SJSA1 (cell line): Measurements from ENCODE around the gene USPL1. TPM values are rescaled to one million over a fixed set of nuclear protein-coding genes. Genes with fewer than 3 reads are reported as not detected.

Experiments used
- DNase-seq, 2 experiments: peaks; one replicate each; pipeline ENCODE4 v3.0.0-alpha.2; 2015 to 2020; ENCODE audit warnings: low spot score in 2 of 2, low read depth in 1 of 2
- H3K27ac ChIP-seq: fragments of 250-450 bp; sonication (Bioruptor Pico); 2 replicates; pipeline ENCODE4 v1.5.1; 2020; ENCODE audit warnings: mild to moderate bottlenecking, moderate library complexity
- H3K27me3 ChIP-seq: fragments of 250-450 bp; sonication (Bioruptor Pico); replicated peaks from 2 replicates; pipeline ENCODE4 v1.5.1; 2020; ENCODE audit warnings: mild to moderate bottlenecking, moderate library complexity
- H3K36me3 ChIP-seq: fragments of 250-450 bp; sonication (Bioruptor Pico); 2 replicates; pipeline ENCODE4 v1.5.1; 2020; ENCODE audit warnings: mild to moderate bottlenecking
- H3K4me1 ChIP-seq: fragments of 250-450 bp; sonication (Bioruptor Pico); replicated peaks from 2 replicates; pipeline ENCODE4 v1.6.1; 2021; ENCODE audit warnings: mild to moderate bottlenecking
- H3K4me3 ChIP-seq: fragments of 250-450 bp; sonication (Bioruptor Pico); 2 replicates; pipeline ENCODE4 v1.5.1; 2020; ENCODE audit warnings: mild to moderate bottlenecking
- H3K9me3 ChIP-seq: fragments of 250-450 bp; sonication (Bioruptor Pico); replicated peaks from 2 replicates; pipeline ENCODE4 v1.5.1; 2020; ENCODE audit warnings: mild to moderate bottlenecking
- total RNA-seq: library from RNA; depleted of rRNA; stranded (reverse); fragments of >200 nt; shearing (Covaris generic); gene quantifications from 2 replicates; pipeline ENCODE4 v1.2.3, GENCODE V29; 2014; rRNA removed

Gene USPL1
- total RNA-seq, result 8.0 and 16.3 TPM in 2 replicates

DNA sequence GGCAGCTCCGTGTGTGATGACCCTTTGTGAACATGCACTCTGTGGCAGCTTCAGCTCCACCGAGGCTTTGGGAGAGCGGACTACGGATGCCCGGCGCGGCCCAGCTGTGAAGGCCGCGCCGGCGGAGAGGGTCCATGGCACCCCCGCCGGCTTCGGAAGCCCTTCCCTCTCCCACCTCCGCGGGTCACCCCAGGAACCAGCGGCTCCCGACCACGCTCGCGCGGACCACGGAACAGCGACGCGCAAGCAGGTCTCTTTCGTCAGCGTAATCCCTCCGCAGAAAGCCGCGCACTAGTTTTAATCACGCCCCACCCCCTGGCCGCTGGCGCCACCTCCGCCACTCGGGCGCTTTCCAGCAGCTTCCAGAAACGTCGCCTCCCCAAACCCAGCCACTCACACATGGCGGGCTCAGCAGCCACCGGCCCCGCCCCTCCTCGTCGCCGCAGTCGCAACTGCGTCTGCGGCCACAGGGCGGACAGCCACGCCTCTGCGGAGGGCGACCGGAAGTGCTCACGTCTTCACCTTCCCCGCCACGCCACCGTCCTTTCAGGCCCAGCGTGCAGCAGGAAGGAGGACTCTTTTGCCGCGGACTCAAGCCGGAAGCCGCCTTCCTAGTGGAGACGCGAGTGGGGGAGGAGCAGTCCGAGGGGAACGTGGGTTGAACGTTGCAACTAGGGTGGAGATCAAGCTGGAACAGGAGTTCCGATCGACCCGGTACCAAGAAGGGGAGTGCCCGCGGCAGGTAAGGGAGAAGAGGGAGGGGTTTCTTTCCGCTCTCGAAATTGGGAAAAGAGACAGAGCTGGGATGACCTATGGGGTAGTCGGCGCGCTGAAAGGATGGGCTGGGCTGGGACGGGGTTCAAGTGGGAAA, at the start of gene USPL1:
TSS of gene USPL1 (plus strand) at position 606 of the 871 bp plus-strand sequence. CDS start 3,221 bp downstream, outside the sequence.
- Histone ChIP-seq H3K9me3 (no peaks in the 10 kb centered on the region), H3K4me1 (0 out of 2 replicates have a peak, but pooled peaks cover 3% of the 10 kb centered on the region), H3K27me3 (no peaks in the 10 kb centered on the region), H3K27ac (peak within 1 kb of the TSS; percentile 90), H3K4me3 (peak within 1 kb of the TSS; percentile 61), H3K36me3 (peaks cover 4% of the 10 kb centered on the region)
- DNase-seq, result peak; percentile 97 to 98

DNA sequence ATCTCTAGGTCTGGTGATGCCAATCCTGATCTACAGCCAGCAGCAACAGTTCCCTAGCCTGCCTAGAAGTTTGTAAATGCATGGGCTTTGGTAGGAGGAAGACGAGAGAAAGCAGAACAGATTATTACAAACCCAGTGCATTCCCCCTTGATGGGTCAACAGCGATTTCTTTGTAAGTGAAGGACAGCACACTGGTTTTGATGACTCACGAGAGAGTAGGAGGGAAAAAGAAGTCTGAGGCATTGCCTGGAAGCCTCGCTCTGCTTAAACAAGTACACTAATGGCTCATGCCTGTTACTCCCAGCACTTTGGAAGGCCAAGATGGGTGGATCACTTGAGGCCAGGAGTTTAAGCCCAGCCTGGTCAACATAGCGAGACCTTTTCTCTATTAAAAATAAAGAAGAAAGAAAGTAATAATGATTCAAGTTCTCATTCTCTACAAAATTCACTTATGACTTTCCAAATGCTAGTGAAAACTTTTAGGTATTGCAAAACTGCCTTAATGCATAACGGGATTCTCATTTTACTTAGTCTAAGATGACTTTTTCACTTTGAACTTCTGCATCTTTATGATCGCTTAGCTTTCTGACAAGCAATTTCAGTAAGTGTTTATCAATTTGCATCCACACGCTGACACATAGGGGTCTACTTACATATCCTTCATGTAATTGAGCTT, 47.7 kb upstream of the USPL1 start:
- H3K27me3 ChIP-seq, result no peaks in the 10 kb centered on the region
- no peak overlapping the region for H3K4me3 ChIP-seq
- H3K27ac ChIP-seq, result peak overlapping the region; percentile 69
- DNase-seq, result peak; percentile 73 to 78
- H3K36me3 ChIP-seq, result no peaks in the 10 kb centered on the region
- H3K9me3 ChIP-seq, result no peaks in the 10 kb centered on the region
- peaks cover 27% of the 10 kb centered on the region for H3K4me1 ChIP-seq

DNA sequence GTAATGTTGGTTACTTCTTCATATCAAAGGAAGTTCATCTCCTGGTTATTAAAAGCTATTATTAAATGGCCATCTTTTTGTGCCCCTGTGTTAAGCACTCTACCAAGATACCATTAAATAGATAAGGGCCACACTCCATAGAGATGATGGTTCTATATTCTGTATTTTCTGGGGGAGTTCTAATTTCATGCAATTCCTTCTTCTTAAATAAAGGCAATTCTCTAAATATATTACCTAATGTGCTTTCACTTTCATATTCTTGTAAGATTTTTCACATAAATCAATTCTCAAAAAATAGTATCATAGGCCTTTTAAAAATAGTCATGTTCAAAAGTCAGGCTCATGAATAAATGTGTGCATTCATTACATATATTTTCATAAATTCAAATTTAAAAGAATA, 47.0 kb upstream of the USPL1 start:
- H3K4me3 ChIP-seq, result no peak overlapping the region
- peak overlapping the region; percentile 69 for H3K27ac ChIP-seq
- H3K27me3 ChIP-seq, result no peaks in the 10 kb centered on the region
- no peaks in the 10 kb centered on the region for H3K36me3 ChIP-seq
- no peaks in the 10 kb centered on the region for H3K9me3 ChIP-seq
- peaks cover 27% of the 10 kb centered on the region for H3K4me1 ChIP-seq
- no peak for DNase-seq

DNA sequence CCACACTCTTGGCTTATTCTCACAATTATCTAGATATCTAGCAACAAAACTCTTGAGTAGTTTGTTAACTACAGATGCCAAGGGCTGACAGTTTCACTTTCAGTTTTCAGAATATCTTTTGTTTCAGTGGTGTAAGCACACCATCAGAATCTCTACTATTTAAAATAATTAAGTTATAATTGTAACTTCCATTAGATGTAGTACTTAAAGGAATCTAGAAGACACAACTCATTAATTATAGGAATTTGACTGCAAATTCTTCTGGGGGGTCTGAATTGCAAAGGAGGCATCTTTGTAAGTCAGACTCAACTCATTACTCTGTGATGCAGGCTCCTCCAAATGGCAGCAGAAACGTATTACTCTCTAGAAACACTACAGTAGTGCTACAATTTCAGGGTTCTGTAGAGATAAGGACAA, 44.9 kb upstream of the USPL1 start:
- Histone ChIP-seq H3K27me3 (no peaks in the 10 kb centered on the region), H3K36me3 (no peaks in the 10 kb centered on the region), H3K4me3 (peak overlapping the region; percentile 24), H3K27ac (peak overlapping the region; percentile 85), H3K9me3 (no peaks in the 10 kb centered on the region), H3K4me1 (peaks cover 42% of the 10 kb centered on the region)
- DNase-seq, result peak in 1 of 2 experiments; percentile 66

DNA sequence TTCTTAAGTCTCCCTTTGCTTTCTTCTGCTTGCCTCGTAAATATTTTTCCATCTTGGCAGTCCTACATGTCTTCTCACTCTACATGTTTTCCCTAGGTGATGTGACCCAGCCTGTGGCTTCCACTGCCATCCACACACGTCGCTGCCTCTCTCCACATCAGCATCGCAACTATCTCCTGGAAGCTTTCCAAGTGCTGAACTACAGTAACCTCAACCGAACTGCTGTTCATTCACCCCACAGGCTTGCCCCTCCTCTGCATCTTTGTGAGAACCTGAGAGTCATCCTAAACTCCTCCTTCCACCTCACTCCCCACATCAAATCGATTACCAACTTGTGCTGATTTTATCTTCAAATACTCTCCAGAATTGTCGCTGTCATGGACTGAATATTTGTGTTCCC, 41.2 kb upstream of the USPL1 start:
- peaks cover 23% of the 10 kb centered on the region for H3K4me1 ChIP-seq
- no peaks in the 10 kb centered on the region for H3K36me3 ChIP-seq
- no peaks in the 10 kb centered on the region for H3K9me3 ChIP-seq
- DNase-seq, result peak in 1 of 2 experiments; percentile 11
- no peak overlapping the region for H3K27ac ChIP-seq
- H3K27me3 ChIP-seq, result no peaks in the 10 kb centered on the region
- no peak overlapping the region for H3K4me3 ChIP-seq

DNA sequence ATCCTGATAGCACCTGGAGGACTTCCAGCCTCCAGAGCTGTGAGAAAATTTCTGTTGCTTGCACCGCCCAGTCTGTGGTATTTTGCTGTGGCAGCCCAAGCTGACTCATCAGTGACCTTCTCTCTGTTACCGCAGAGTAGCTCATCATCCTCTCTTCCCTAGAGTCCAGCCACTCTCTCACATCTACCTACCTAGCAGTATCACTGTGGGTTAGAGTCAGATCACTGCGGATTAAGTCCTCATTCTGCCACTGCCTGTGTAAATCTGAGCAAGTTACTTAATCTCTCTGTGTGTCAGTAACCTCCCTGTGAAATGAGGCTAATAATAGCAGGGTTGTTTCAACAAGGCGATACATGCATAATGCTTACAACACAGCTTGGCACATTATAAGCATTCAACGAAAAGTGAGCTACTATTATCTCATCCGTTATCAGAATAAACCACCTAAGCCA, 40.3 kb upstream of the USPL1 start:
- Histone ChIP-seq H3K27ac (no peak overlapping the region), H3K27me3 (no peaks in the 10 kb centered on the region), H3K4me1 (peaks cover 17% of the 10 kb centered on the region), H3K9me3 (no peaks in the 10 kb centered on the region), H3K36me3 (no peaks in the 10 kb centered on the region), H3K4me3 (no peak overlapping the region)
- DNase-seq, result peak; percentile 59 to 70

DNA sequence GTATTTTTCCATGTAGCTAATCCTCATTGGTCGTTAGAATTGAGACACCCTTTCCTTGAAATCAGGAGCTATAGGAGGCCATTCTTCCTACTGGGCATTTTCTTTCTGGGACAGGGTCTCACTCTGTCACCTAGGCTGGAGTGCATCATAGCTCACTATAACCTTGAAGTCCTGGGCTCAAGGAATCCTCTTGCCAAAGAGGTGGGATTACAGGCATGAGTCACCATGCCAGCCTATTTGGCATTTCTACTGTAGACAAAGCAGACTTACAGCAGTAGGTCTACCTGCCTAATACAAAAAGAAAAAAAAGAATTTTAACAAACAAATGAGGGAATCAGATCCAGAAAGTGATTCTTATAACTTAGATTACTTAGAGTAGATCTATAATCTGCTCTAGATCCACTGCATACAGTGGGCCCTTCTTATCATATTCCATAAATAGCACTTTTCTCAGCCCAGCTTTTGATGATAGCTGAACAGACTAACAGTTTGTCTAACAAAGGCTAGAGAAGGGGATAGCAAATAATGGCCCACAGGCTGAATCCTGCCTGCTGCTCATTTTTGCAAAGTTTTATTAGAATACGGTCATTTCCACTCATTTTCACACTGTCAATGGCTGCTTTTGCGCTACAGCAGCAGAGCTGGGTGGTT, 36.7 kb upstream of the USPL1 start:
- Histone ChIP-seq H3K27ac (no peak overlapping the region), H3K4me3 (no peak overlapping the region), H3K36me3 (no peaks in the 10 kb centered on the region), H3K9me3 (no peaks in the 10 kb centered on the region), H3K27me3 (no peaks in the 10 kb centered on the region), H3K4me1 (peaks cover 25% of the 10 kb centered on the region)
- DNase-seq, result no peak

DNA sequence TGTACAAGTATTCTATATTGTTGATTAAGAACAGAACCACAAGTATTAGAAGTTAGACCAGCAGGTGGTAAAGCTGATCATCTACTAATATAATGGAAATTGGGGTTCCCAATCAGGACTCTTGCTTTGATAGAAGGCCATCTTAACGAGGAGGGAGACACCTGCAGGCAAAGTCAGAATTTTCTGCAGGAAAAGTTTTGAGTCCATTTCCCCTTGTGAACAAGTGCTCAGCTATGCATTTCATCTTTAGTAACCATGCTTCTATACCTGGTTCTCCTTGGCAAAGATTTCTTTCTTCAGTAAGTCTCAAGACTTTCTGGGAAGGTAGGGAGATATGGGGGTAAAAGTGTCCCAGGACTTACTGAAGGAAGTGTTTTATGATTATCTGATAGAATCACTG, 36.1 kb upstream of the USPL1 start:
- Histone ChIP-seq H3K4me1 (peaks cover 28% of the 10 kb centered on the region), H3K9me3 (no peaks in the 10 kb centered on the region), H3K36me3 (no peaks in the 10 kb centered on the region), H3K4me3 (no peak overlapping the region), H3K27ac (no peak overlapping the region), H3K27me3 (no peaks in the 10 kb centered on the region)
- DNase-seq, result no peak

DNA sequence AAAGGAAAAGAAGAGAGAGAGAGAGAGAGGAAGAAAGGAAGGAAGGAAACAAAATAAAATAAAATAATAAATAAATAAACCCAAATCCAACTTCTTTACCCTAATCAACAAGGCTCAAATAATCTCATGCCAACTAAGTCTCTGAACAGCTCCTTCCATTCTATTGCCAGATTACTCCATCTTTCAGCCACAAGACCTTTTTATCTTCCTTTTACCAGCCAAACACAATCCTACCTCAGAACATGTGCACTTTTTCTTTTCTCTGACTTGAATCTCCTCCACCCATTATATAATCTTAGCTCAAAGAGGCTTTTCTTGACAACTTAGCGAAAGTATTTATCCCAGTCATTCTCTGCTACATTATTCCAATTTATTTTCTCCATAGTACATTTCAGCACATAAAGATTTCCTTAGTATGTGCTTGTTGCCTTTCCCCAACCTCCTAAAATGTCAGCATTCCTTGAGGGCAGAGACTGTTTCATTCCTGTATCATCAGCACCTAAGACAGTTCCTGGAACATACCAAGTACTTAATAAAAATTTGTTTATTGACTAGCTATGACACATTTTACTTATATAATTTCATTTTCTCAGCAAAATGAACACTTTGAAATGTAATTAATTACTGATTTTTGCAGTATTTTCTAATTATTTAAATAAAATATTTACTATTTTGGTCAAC, 33.5 kb upstream of the USPL1 start:
- no peak for DNase-seq
- Histone ChIP-seq H3K27ac (no peak overlapping the region), H3K4me1 (peaks cover 16% of the 10 kb centered on the region), H3K9me3 (no peaks in the 10 kb centered on the region), H3K4me3 (no peak overlapping the region), H3K36me3 (no peaks in the 10 kb centered on the region), H3K27me3 (no peaks in the 10 kb centered on the region)

DNA sequence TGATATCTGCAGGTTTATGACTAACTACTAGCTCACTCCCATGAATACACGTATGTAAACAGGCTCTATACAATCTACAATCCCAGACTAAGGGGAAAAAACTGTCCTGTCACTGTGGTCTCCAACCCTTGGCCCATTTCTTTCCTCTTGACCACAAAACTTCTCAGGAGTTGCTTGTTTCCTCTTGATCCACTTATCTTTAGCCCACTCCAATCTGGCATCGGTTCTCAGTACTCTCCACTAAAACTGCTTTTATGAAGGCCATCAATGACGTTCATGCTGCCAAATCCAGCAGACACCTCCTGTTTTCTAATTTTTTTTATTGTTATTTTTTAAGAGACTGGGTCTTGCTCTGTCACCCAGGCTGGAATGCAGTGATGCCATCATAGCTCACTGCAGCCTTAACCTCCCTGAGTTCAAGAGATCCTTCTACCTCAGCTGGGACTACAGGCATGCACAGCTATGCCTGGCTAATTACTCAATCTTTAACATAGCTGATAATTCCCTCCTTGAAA, 31.9 kb upstream of the USPL1 start:
- peak overlapping the region; percentile 97 for H3K27ac ChIP-seq
- peak; percentile 56 to 79 for DNase-seq
- peaks cover 16% of the 10 kb centered on the region for H3K4me1 ChIP-seq
- no peaks in the 10 kb centered on the region for H3K27me3 ChIP-seq
- H3K9me3 ChIP-seq, result no peaks in the 10 kb centered on the region
- no peak overlapping the region for H3K4me3 ChIP-seq
- H3K36me3 ChIP-seq, result no peaks in the 10 kb centered on the region

DNA sequence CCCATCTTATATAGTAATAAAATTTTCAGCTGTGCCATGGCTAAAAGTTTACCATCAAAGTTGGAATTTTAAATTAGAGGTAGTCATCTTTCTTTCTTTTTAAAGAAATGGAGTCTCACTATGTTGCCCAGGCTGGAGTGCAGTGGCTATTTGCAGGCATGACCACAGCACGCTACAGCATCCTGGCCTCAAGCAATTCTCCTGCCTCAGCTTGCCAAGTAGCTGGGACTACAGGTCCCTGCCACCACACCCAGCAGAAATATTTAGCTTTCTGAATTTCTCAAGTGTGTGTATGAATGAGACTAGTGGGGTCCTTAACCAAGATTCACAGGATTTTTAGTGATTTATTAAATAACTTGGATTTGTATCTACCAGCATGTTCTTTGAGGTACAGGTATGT, 30.5 kb upstream of the USPL1 start:
- no peak for DNase-seq
- no peaks in the 10 kb centered on the region for H3K27me3 ChIP-seq
- H3K9me3 ChIP-seq, result no peaks in the 10 kb centered on the region
- no peaks in the 10 kb centered on the region for H3K36me3 ChIP-seq
- no peak overlapping the region for H3K4me3 ChIP-seq
- peaks cover 16% of the 10 kb centered on the region for H3K4me1 ChIP-seq
- no peak overlapping the region for H3K27ac ChIP-seq

DNA sequence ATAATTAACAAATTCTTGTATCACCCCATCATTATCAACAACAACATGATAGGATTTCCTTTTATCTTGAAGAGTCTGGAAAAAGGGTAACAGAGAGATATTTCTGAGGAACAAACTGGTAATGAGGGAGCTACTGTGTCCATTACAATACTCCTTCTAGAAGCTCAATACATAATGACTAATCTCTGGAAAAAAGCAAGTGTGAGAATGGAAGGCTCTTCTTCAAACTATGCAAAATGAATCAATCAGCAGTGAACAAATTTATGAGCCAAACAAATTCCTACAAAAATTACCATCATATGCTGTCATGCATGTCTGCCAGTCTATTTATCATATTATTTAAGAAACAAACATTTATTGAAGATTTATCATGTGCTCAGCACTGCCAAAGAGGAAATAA, 30.0 kb upstream of the USPL1 start:
- no peaks in the 10 kb centered on the region for H3K27me3 ChIP-seq
- H3K4me1 ChIP-seq, result peaks cover 16% of the 10 kb centered on the region
- H3K27ac ChIP-seq, result no peak overlapping the region
- no peak overlapping the region for H3K4me3 ChIP-seq
- no peaks in the 10 kb centered on the region for H3K9me3 ChIP-seq
- DNase-seq, result no peak
- H3K36me3 ChIP-seq, result no peaks in the 10 kb centered on the region

DNA sequence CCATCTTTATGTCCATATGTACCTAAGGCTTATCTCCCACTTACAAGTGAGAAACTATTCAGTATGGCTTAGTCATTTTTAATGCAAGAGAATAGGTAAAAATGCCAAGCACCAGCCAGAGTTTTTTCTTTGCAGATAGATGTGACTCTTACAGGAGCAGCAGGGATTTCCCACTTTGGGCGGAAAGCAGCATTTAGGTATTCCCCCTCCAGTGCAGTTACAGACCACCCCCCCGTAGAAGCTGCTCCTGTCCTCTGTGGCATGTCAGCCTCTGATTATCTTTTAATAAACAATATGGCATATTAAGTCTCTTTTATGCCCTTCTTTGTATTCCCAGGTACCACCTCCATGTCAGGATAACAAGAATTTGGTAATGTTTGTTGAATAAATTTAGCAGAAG, 24.7 kb upstream of the USPL1 start:
- H3K4me3 ChIP-seq, result no peak overlapping the region
- H3K27me3 ChIP-seq, result no peaks in the 10 kb centered on the region
- DNase-seq, result no peak
- no peak overlapping the region for H3K27ac ChIP-seq
- H3K9me3 ChIP-seq, result no peaks in the 10 kb centered on the region
- H3K36me3 ChIP-seq, result no peaks in the 10 kb centered on the region
- no peaks in the 10 kb centered on the region for H3K4me1 ChIP-seq
